Activated B cell treated with CpG ODN at 0.5 μM for 24 hours (primary cell): ENCODE data around the gene SNAPC3. TPM values are rescaled to one million over a fixed set of nuclear protein-coding genes. Genes with fewer than 3 reads are reported as not detected.
"Not testable (repeated sequence)": the region's sequence is repeated elsewhere in the genome, so short reads cannot be mapped to it uniquely, and the experiment has no call there.

ENCODE experiments used
- ATAC-seq: fragments of 200-7000 bp; cut with Tn5 transposase; one replicate; pipeline ENCODE4 v1.10.0; 2021; ENCODE audit warnings: low read depth, mild to moderate bottlenecking, moderate library complexity
- CTCF ChIA-PET: fragments of 350-600 bp; sonication (Branson Sonifier 250); formaldehyde crosslinking; loops from one replicate; lab custom pipeline; 2021; ENCODE audit warnings: antibody characterized with exemption; lab: Charles Lee
- POLR2A ChIA-PET: fragments of 350-600 bp; sonication (Branson Sonifier 250); formaldehyde crosslinking; loops from one replicate; lab custom pipeline; 2021; ENCODE audit warnings: antibody characterized with exemption; lab: Charles Lee
- DNase-seq: peaks from one replicate; pipeline ENCODE4 v3.0.0; 2022
- H3K27ac Mint-ChIP-seq: one replicate; pipeline ENCODE4 v1.8.0; 2020; ENCODE audit warnings: mixed read lengths
- H3K27me3 Mint-ChIP-seq: one replicate; pipeline ENCODE4 v1.8.0; 2021; ENCODE audit warnings: mixed read lengths
- H3K36me3 Mint-ChIP-seq: one replicate; pipeline ENCODE4 v1.8.0; 2021; ENCODE audit warnings: low read depth, mixed read lengths
- H3K4me1 Mint-ChIP-seq: one replicate; pipeline ENCODE4 v1.8.0; 2021; ENCODE audit warnings: mixed read lengths
- H3K4me3 Mint-ChIP-seq: one replicate; pipeline ENCODE4 v1.8.0; 2020; ENCODE audit warnings: mild to moderate bottlenecking, mixed read lengths
- H3K9me3 Mint-ChIP-seq: one replicate; pipeline ENCODE4 v1.8.0; 2020; ENCODE audit warnings: mixed read lengths
- intact Hi-C: fragments of 100-400 bp; cut with micrococcal nuclease; formaldehyde crosslinking; loops from one replicate; pipeline ENCODE4 v1.15.1; 2024
- total RNA-seq: library from RNA; stranded (reverse); gene quantifications from 2 replicates; pipeline ENCODE4 v1.2.3, GENCODE V29; 2022
- TF ChIP-seq, protein P1 (sequence below): fragments of 200-600 bp; IDR thresholded peaks from one replicate; pipeline ENCODE4 v1.8.0; 2022; ENCODE audit warnings: antibody characterized with exemption, mild to moderate bottlenecking

Gene SNAPC3
- total RNA-seq, 1 donor from 2014 or later: 36.4 TPM

DNA sequence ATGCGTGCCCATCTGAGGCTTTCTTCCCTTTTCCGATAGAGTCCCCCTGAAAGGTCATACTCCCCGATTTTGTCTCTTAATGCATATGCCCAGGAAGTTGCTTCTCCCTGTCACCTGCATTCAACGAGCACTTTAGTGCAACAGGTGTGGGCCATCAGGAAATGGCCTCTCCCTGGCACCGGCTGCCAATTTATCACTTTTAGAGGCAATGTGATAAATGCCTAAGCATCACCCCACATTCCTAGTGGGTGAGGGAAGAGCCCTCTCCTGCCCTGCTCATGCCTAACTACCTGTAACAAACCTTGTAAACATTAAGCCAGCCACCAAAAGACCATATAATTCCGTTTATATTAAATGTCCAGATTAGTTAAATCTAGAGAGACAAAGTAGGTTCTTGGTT lies 1.1 kb upstream of the SNAPC3 start:
- CTCF ChIA-PET: no interaction called here
- TF ChIP-seq, protein P1, sequence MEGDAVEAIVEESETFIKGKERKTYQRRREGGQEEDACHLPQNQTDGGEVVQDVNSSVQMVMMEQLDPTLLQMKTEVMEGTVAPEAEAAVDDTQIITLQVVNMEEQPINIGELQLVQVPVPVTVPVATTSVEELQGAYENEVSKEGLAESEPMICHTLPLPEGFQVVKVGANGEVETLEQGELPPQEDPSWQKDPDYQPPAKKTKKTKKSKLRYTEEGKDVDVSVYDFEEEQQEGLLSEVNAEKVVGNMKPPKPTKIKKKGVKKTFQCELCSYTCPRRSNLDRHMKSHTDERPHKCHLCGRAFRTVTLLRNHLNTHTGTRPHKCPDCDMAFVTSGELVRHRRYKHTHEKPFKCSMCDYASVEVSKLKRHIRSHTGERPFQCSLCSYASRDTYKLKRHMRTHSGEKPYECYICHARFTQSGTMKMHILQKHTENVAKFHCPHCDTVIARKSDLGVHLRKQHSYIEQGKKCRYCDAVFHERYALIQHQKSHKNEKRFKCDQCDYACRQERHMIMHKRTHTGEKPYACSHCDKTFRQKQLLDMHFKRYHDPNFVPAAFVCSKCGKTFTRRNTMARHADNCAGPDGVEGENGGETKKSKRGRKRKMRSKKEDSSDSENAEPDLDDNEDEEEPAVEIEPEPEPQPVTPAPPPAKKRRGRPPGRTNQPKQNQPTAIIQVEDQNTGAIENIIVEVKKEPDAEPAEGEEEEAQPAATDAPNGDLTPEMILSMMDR: no peak
- no peaks in the 10 kb centered on the region for H3K9me3 Mint-ChIP-seq
- no peak for DNase-seq
- peak overlapping the region; percentile 91 for H3K4me3 Mint-ChIP-seq
- no peak for ATAC-seq
- POLR2A ChIA-PET: interaction anchor here (2.2 kb wide), 1 partner anchor 89 kb away, joined by 16 read pairs; the partner anchor contains the start of gene PSIP1
- intact Hi-C loops: loop anchor here (5.0 to 10.0 kb wide), 5 partner anchors 46 to 727 kb away; partner anchors contain the start of gene ZDHHC21
- H3K4me1 Mint-ChIP-seq: peaks cover 32% of the 10 kb centered on the region
- H3K27me3 Mint-ChIP-seq: no peaks in the 10 kb centered on the region
- H3K36me3 Mint-ChIP-seq: peaks cover 27% of the 10 kb centered on the region
- H3K27ac Mint-ChIP-seq: peak overlapping the region; percentile 87

DNA sequence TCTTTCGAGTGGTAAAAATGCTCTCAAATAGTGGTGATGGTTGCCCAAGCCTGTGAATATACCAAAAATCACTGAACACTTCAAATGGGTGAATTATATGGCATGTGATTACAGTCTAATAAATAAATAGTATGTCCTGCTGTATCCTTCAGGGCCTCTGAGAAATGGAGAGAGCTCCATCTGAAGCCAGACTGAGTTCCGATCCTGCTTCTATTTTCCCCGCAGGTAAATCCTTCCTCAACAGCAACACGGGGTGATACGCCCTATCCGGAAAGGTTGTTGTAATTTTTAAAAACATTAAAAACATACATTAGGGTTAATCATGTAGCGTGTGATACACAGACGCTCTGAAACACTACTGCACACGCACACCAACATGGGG lies 695 bp upstream of the SNAPC3 start:
- DNase-seq (no peak), ATAC-seq (no peak)
- peak overlapping the region; percentile 91 for H3K4me3 Mint-ChIP-seq
- ChIA-PET POLR2A (interaction anchor here (1.1 to 2.2 kb wide), 2 partner anchors 76 to 89 kb away, joined by 3 to 16 read pairs; partner anchors contain the start of gene PSIP1), CTCF (no interaction called here)
- H3K36me3 Mint-ChIP-seq: peaks cover 28% of the 10 kb centered on the region
- intact Hi-C loops: loop anchor here (1.0 to 10.0 kb wide), 10 partner anchors 45 to 727 kb away; partner anchors contain the start of gene ZDHHC21
- peaks cover 35% of the 10 kb centered on the region for H3K4me1 Mint-ChIP-seq
- TF ChIP-seq, protein P1: no peak
- H3K27me3 Mint-ChIP-seq: no peaks in the 10 kb centered on the region
- H3K27ac Mint-ChIP-seq: peak overlapping the region; percentile 87
- no peaks in the 10 kb centered on the region for H3K9me3 Mint-ChIP-seq

GRCh38 chr9:15423231-15423985 lies 732 bp downstream of the SNAPC3 start:
- H3K27ac Mint-ChIP-seq: peak overlapping the region; percentile 78
- ChIA-PET POLR2A (interaction anchor here (0.9 to 2.2 kb wide), 4 partner anchors 87 to 195 kb away, joined by 3 to 16 read pairs (median 6); partner anchors contain the start of genes CCDC171, PSIP1 and TTC39B), CTCF (interaction anchor here (1.1 to 1.3 kb wide), 2 partner anchors 87 to 145 kb away, joined by 3 to 4 read pairs; partner anchors contain the start of gene PSIP1)
- peaks cover 31% of the 10 kb centered on the region for H3K36me3 Mint-ChIP-seq
- DNase-seq: no peak
- no peak for ATAC-seq
- intact Hi-C loops: loop anchor here (2.0 to 10.0 kb wide), 6 partner anchors 44 to 729 kb away; partner anchors contain the start of gene ZDHHC21
- peaks cover 46% of the 10 kb centered on the region for H3K4me1 Mint-ChIP-seq
- no peaks in the 10 kb centered on the region for H3K27me3 Mint-ChIP-seq
- no peaks in the 10 kb centered on the region for H3K9me3 Mint-ChIP-seq
- peak overlapping the region; percentile 91 for H3K4me3 Mint-ChIP-seq
- TF ChIP-seq, protein P1: no peak

- intact Hi-C loops: loop anchor here (2.0 to 10.0 kb wide), 3 partner anchors 19 to 731 kb away; partner anchors contain the start of gene ZDHHC21
- Mint-ChIP-seq H3K4me3 (peak overlapping the region; percentile 55), H3K9me3 (no peaks in the 10 kb centered on the region), H3K36me3 (peaks cover 48% of the 10 kb centered on the region), H3K27ac (peak overlapping the region; percentile 51), H3K4me1 (peaks cover 57% of the 10 kb centered on the region), H3K27me3 (no peaks in the 10 kb centered on the region)
- CTCF ChIA-PET: no interaction called here
- ATAC-seq (no peak), DNase-seq (no peak)
- TF ChIP-seq, protein P1: no peak
- POLR2A ChIA-PET: interaction anchor here (1.0 to 1.3 kb wide), 2 partner anchors 85 to 119 kb away, joined by 3 to 10 read pairs; partner anchors contain the start of genes PSIP1 and TTC39B
Observed at GRCh38 chr9:15426019-15426418, 3.3 kb downstream of the SNAPC3 start.

DNA sequence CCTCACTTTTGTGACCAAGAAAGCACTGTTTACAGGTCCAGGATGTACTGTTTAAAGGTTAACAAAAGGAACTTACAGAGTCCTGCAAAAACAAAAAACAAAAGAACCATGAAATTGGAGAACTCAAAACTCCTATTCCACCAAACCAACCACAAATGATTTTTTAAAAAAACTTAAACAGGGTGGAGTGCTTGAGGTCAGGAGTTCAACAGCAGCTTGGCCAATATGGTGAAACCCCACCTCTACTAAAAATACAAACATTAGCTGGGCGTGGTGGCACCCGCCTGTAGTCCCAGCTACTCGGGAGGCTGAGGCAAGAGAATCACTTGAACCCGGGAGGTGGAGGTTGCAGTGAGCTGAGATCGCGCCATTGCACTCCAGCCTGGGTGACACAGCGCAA lies 5.0 kb downstream of the SNAPC3 start:
- H3K27ac Mint-ChIP-seq, H3K9me3 Mint-ChIP-seq, ATAC-seq, H3K27me3 Mint-ChIP-seq, DNase-seq, H3K4me3 Mint-ChIP-seq, CTCF ChIA-PET: not testable (repeated sequence)
- intact Hi-C loops: loop anchor here (2.0 to 10.0 kb wide), 3 partner anchors 17 to 733 kb away; partner anchors contain the start of gene ZDHHC21
- peaks cover 51% of the 10 kb centered on the region for H3K36me3 Mint-ChIP-seq
- H3K4me1 Mint-ChIP-seq: peaks cover 59% of the 10 kb centered on the region
- POLR2A ChIA-PET: interaction anchor here (0.7 kb wide), 1 partner anchor 165 kb away, joined by 5 read pairs; no protein-coding TSS in a partner anchor
